GM12875 (cell line): ENCODE data around the gene FUS.
"Not testable (repeated sequence)": the region's sequence is repeated elsewhere in the genome, so short reads cannot be mapped to it uniquely, and the experiment has no call there.

Source experiments
- H3K4me3 ChIP-seq: one replicate; pipeline ENCODE4 v1.5.1; 2011; ENCODE audit warnings: low read depth, low read length, control low read depth
- CTCF ChIP-seq: IDR thresholded peaks from 2 replicates; pipeline ENCODE4 v1.5.1; 2011; ENCODE audit warnings: low read depth, mild to moderate bottlenecking, control low read depth, inconsistent platforms, low read length, moderate library complexity, borderline replicate concordance; ENCODE audit not compliant: insufficient read depth

Gene FUS

GRCh38 chr16:31138621-31139578 lies 41.0 kb upstream of the FUS start:
- no peak overlapping the region for H3K4me3 ChIP-seq
- no peak for TF ChIP-seq CTCF

- not testable (repeated sequence) for H3K4me3 ChIP-seq
Observed at GRCh38 chr16:31141071-31141469, 38.9 kb upstream of the FUS start.

- no peak overlapping the region for H3K4me3 ChIP-seq
Observed at GRCh38 chr16:31141489-31142108, 38.3 kb upstream of the FUS start.

GRCh38 chr16:31142109-31143010 lies 37.6 kb upstream of the FUS start:
- TF ChIP-seq CTCF = peak; percentile 96
- peak overlapping the region; percentile 21 for H3K4me3 ChIP-seq

More at GRCh38 chr16:31141489-31142108, 38.3 kb upstream of the FUS start:
- no peak for TF ChIP-seq CTCF

- H3K4me3 ChIP-seq = no peak overlapping the region
- no peak for TF ChIP-seq CTCF
Observed at GRCh38 chr16:31143011-31143693, 36.8 kb upstream of the FUS start.

GRCh38 chr16:31143694-31144148 lies 36.2 kb upstream of the FUS start:
- H3K4me3 ChIP-seq = no peak overlapping the region
- TF ChIP-seq CTCF = 0 out of 2 replicates have a peak, but pooled peaks have one; percentile 21

- not testable (repeated sequence) for H3K4me3 ChIP-seq
Observed at GRCh38 chr16:31144418-31144817, 35.5 kb upstream of the FUS start.
